Ovary (tissue), 9 donors: ENCODE results near the gene NTRK2. TPM values are rescaled to one million over a fixed set of nuclear protein-coding genes. Genes with fewer than 3 reads are reported as not detected.

Experiments used
- DNase-seq, 5 donors: peaks; one replicate each; pipeline ENCODE4 v3.0.0-alpha.2; 2019 to 2020
- H3K27ac ChIP-seq, 2 donors: fragments of 200-600 bp; one replicate each; pipeline versions ENCODE4 v1.5.1 to v1.8.0; 2019 to 2022
- H3K27me3 ChIP-seq: fragments of 200-600 bp; one replicate; pipeline ENCODE4 v1.8.0; 2022
- H3K36me3 ChIP-seq: fragments of 200-600 bp; sonication (generic); one replicate; pipeline ENCODE4 v1.5.1; 2019
- H3K4me1 ChIP-seq: one replicate; pipeline ENCODE4 v1.8.1; 2013; ENCODE audit warnings: mild to moderate bottlenecking, moderate library complexity; ENCODE audit not compliant: insufficient read depth
- H3K4me3 ChIP-seq: fragments of 200-600 bp; sonication (generic); one replicate; pipeline ENCODE4 v1.5.1; 2017
- H3K9me3 ChIP-seq, 2 donors: fragments of 200-600 bp in 1 of 2; sonication (generic) in 1 of 2; one replicate each; pipeline versions ENCODE4 v1.5.1 to v1.8.1; 2013 to 2019; ENCODE audit warnings: mild to moderate bottlenecking in 1 of 2, moderate library complexity in 1 of 2
- EP300 ChIP-seq: sonication (generic); formaldehyde crosslinking; IDR thresholded peaks from one replicate; pipeline ENCODE4 v1.6.1; 2017; ENCODE audit warnings: antibody characterized with exemption
- POLR2A ChIP-seq: fragments of 450-650 bp; IDR thresholded peaks from one replicate; pipeline ENCODE4 v1.6.1; 2017; ENCODE audit warnings: antibody characterized with exemption, mild to moderate bottlenecking, moderate library complexity
- WGBS, 3 donors: extraction: QIAGEN DNeasy Blood & Tissue Kit in 1 of 3; methylation state at CpG; one replicate each; pipeline versions ENCODE4 v1.1.5 to v1.1.7; 2013 to 2017; 5-methylcytosine and 5-hydroxymethylcytosine counted together
- intact Hi-C, 4 donors: fragments of 100-400 bp; cut with DNase I; formaldehyde crosslinking; loops; one replicate each; pipeline versions ENCODE4 v1.11.0 to v1.15.1; 2022 to 2023
- polyA plus RNA-seq, 2 donors: library from polyadenylated mRNA; stranded (reverse); fragments of 200-250 nt in 1 of 2; fragments of 350-450 nt in 1 of 2; fragmentation: Illumina TruSeq in 1 of 2; extraction: RNeasy Lipid Tissue Mini Kit (QIAGEN cat#74804) in 1 of 2; gene quantifications; one replicate each; pipeline ENCODE4 v1.2.3, GENCODE V29; 2013 to 2014
- total RNA-seq, 7 donors: library from RNA; depleted of rRNA in 2 of 7; stranded (reverse); fragments of >200 nt in 2 of 7; fragmentation: NEBNext Ultra II Directional in 3 of 7; extraction: Animal tissue kit (Norgen Biotek cat#: 25700) in 3 of 7; gene quantifications; one replicate each; pipeline versions ENCODE4 v1.1.0 to v1.2.4, GENCODE V29; 2016 to 2023
- TF ChIP-seq, protein P1 (sequence below), 3 donors: fragments of 450-650 bp in 2 of 3; fragments of 200-600 bp in 1 of 3; IDR thresholded peaks; one replicate each; pipeline versions ENCODE4 v1.5.1 to v1.8.0; 2016 to 2022; ENCODE audit warnings: antibody characterized with exemption in 3 of 3, mild to moderate bottlenecking in 1 of 3
- donor health status: DM: no; HTN: no; CAD: no; lungs with moderate emphysema.
- donor health status: DM: no; HTN: no; CAD: no.
- donor health status: Bipolar disorder and iron deficiency.
- donor health status: DM: yes; HTN: yes; CAD: no.
- donor health status: DM: no; HTN: no; CAD: no.
- donor health status: DM: yes; HTN: yes; CAD: no.

Gene NTRK2
- total and polyA plus RNA-seq, 9 donors: 6.4 to 31.1 (median 10.8) TPM

DNA sequence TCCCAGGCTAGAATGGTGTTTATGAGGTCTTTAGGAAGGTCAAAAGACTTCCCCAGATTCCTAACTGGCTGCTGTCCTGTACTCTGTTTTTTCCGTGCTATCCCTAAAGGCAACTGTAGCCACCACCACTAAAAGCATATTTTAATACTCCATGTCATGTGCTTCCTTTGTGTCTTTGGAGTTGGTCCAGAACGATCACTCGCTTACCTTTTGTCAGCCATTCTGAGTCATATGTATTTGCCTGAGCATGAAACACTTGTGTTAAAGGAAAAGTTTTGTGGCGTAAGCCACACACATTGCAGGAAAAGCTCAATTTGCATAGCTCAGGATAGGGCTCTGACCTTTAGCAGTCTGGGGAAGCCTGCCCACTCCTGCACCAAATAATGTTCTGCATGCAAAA lies 299.6 kb downstream of the NTRK2 start:
- no peak overlapping the region for H3K4me3 ChIP-seq
- intact Hi-C loops: no loop called here
- H3K36me3 ChIP-seq: no peaks in the 10 kb centered on the region
- WGBS, 3 donors: 76 to 85% (median 78%) methylated on average over 4 of the region's 4 CpGs
- H3K27me3 ChIP-seq: no peaks in the 10 kb centered on the region
- H3K9me3 ChIP-seq: no peaks in the 10 kb centered on the region
- DNase-seq: no peak
- TF ChIP-seq, protein P1, sequence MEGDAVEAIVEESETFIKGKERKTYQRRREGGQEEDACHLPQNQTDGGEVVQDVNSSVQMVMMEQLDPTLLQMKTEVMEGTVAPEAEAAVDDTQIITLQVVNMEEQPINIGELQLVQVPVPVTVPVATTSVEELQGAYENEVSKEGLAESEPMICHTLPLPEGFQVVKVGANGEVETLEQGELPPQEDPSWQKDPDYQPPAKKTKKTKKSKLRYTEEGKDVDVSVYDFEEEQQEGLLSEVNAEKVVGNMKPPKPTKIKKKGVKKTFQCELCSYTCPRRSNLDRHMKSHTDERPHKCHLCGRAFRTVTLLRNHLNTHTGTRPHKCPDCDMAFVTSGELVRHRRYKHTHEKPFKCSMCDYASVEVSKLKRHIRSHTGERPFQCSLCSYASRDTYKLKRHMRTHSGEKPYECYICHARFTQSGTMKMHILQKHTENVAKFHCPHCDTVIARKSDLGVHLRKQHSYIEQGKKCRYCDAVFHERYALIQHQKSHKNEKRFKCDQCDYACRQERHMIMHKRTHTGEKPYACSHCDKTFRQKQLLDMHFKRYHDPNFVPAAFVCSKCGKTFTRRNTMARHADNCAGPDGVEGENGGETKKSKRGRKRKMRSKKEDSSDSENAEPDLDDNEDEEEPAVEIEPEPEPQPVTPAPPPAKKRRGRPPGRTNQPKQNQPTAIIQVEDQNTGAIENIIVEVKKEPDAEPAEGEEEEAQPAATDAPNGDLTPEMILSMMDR (IDR thresholded peaks at IDR 0.05): no peak
- TF ChIP-seq EP300 (no peak), POLR2A (no peak)
- no peaks in the 10 kb centered on the region for H3K4me1 ChIP-seq
- no peak overlapping the region for H3K27ac ChIP-seq

DNA sequence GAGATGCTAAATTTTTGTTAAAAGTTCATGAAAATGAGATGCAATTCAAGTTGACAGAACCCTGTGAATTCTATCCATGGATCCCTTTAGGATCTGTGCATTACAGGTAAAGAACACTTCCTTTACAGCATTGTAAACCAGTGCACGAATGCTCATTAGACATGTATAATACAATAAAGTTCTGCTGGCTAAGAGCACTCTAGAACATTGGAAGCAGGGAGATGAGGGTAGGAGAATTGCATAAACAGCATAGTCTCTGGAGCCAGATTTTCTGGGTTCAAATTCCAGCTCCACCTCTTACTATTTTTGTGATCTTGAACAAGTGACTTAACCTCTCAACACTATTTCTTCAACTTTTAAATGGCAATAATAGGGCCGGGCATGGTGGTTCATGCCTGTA lies 300.2 kb downstream of the NTRK2 start:
- 89 to 95% (median 93%) methylated on average over 2 of the region's 2 CpGs for WGBS, 3 donors
- no peaks in the 10 kb centered on the region for H3K9me3 ChIP-seq
- H3K4me3 ChIP-seq: no peak overlapping the region
- H3K27me3 ChIP-seq: no peaks in the 10 kb centered on the region
- no peaks in the 10 kb centered on the region for H3K36me3 ChIP-seq
- H3K4me1 ChIP-seq: no peaks in the 10 kb centered on the region
- no peak for TF ChIP-seq EP300
- TF ChIP-seq, protein P1 (IDR thresholded peaks at IDR 0.05): no peak
- TF ChIP-seq POLR2A: no peak
- DNase-seq: no peak
- H3K27ac ChIP-seq: no peak overlapping the region
- intact Hi-C loops: no loop called here

DNA sequence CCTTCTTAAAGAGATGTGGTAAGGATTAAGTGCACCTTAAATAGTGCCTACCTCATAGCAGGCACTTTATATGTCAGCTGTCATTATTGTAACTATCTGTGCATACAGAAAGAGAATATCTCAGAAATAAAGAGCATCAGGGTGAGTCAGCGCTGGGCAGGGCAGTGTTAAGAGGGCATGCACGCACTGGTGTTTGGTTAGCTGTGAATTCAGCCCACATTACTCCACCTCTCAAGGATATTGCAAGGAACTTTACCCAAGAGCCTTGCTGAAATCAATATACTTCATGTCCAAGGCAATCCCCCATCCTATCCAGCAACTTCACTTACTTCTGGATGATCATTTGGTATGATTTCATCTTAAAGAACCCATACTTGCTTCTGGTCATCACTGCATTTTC lies 300.9 kb downstream of the NTRK2 start:
- H3K9me3 ChIP-seq: no peaks in the 10 kb centered on the region
- no peaks in the 10 kb centered on the region for H3K4me1 ChIP-seq
- H3K4me3 ChIP-seq: no peak overlapping the region
- intact Hi-C loops: no loop called here
- 40 to 71% (median 58%) methylated on average over 2 of the region's 2 CpGs for WGBS, 3 donors
- H3K36me3 ChIP-seq: no peaks in the 10 kb centered on the region
- no peaks in the 10 kb centered on the region for H3K27me3 ChIP-seq
- no peak for DNase-seq
- no peak overlapping the region for H3K27ac ChIP-seq
- TF ChIP-seq POLR2A (no peak), EP300 (no peak)
- TF ChIP-seq, protein P1 (IDR thresholded peaks at IDR 0.05): no peak

DNA sequence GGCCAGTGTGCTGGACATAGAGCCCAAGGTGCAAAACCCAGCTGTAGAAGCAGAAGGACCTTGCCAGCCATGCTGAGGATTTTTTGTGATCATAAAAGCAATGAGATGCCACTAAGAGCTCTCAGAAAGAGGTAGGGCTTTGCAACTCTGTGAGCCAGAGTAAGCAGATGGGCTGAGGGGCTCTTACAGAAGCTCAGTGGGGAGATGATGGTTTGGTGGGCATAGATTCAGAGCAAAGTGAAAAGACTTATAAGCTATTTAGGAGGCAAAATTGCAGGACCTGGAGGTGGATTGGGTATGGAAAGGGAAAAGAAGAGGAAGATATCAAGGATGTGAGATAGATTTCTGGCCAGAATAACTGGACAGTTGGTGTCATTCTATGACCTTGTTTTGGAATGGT lies 302.0 kb downstream of the NTRK2 start:
- Histone ChIP-seq H3K9me3 (no peaks in the 10 kb centered on the region), H3K4me1 (no peaks in the 10 kb centered on the region), H3K36me3 (no peaks in the 10 kb centered on the region), H3K27ac (no peak overlapping the region), H3K27me3 (no peaks in the 10 kb centered on the region), H3K4me3 (no peak overlapping the region)
- intact Hi-C loops: no loop called here
- DNase-seq: no peak
- TF ChIP-seq POLR2A (no peak), EP300 (no peak)
- TF ChIP-seq, protein P1 (IDR thresholded peaks at IDR 0.05): no peak

DNA sequence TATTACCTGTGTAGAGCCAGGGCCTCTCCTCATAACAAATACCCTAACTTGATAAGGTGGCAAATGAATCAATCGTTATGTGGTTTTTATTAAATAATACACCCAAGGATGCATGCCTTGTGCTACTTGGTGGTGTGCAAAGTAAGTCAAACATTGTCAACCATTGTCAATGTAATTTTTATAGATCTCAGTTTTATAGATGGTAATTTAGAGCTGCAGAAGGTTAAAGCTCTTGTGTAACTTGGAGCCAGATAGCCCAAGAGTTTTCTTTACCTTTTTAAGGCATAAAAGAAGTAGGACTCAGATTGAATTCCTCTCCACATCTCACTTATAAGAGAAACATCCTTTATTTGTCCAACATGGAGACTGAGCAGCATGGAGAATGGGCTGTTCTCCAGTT lies 304.7 kb downstream of the NTRK2 start:
- Histone ChIP-seq H3K27ac (no peak overlapping the region), H3K36me3 (no peaks in the 10 kb centered on the region), H3K4me1 (no peaks in the 10 kb centered on the region), H3K9me3 (no peaks in the 10 kb centered on the region), H3K27me3 (no peaks in the 10 kb centered on the region), H3K4me3 (no peak overlapping the region)
- no peak for DNase-seq
- WGBS, 3 donors: 80 to 93% (median 93%) methylated on average over 1 of the region's 1 CpG
- TF ChIP-seq, protein P1 (IDR thresholded peaks at IDR 0.05): no peak
- TF ChIP-seq POLR2A (no peak), EP300 (no peak)
- intact Hi-C loops: no loop called here
